Body of pancreas (tissue), 4 donors: Measurements from ENCODE around the gene KDM4B.

Source experiments
- POLR2A ChIP-seq, 3 donors: fragments of 450-650 bp; IDR thresholded peaks; one replicate each; pipeline ENCODE4 v1.6.1; 2016; ENCODE audit warnings: antibody characterized with exemption in 3 of 3, mild to moderate bottlenecking in 2 of 3
- TF ChIP-seq, protein P1 (sequence below), 7 experiments: fragments of 450-650 bp in 4 of 7; fragments of 200-600 bp in 3 of 7; sonication (generic) in 3 of 7; IDR thresholded peaks; one replicate each; pipeline ENCODE4 v1.5.1; 2016 to 2019; ENCODE audit warnings: antibody characterized with exemption in 7 of 7

DNA sequence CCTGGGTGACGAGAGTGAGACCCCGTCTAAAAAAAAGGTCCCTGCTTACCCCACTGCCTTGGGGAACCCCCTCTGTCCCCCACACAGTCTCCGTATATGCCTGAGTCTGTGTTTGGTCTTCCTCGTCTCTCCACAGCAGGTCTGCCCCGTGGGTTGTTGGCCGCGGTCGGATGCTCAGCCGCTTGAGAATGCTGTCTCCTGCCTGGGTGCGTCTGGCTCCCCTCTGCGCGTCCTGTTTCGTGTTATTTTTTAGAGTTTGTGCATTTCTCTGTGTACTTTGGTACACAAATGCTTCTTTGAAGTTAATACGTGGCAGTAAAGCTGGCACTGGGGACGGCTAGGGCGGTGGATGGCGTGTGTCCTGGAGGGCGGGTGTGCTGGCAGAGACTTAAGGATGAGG is 34.9 kb downstream of the KDM4B start:
- TF ChIP-seq, protein P1, sequence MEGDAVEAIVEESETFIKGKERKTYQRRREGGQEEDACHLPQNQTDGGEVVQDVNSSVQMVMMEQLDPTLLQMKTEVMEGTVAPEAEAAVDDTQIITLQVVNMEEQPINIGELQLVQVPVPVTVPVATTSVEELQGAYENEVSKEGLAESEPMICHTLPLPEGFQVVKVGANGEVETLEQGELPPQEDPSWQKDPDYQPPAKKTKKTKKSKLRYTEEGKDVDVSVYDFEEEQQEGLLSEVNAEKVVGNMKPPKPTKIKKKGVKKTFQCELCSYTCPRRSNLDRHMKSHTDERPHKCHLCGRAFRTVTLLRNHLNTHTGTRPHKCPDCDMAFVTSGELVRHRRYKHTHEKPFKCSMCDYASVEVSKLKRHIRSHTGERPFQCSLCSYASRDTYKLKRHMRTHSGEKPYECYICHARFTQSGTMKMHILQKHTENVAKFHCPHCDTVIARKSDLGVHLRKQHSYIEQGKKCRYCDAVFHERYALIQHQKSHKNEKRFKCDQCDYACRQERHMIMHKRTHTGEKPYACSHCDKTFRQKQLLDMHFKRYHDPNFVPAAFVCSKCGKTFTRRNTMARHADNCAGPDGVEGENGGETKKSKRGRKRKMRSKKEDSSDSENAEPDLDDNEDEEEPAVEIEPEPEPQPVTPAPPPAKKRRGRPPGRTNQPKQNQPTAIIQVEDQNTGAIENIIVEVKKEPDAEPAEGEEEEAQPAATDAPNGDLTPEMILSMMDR (IDR thresholded peaks at IDR 0.05) = no peak
- no peak for TF ChIP-seq POLR2A (IDR thresholded peaks at IDR 0.05)
